Activated naive CD8-positive, alpha-beta T cell treated with anti-CD3 and anti-CD28 coated beads for 36 hours (primary cell): ENCODE measurements around the gene C3orf62. TPM values are rescaled to one million over a fixed set of nuclear protein-coding genes. Genes with fewer than 3 reads are reported as not detected.
A peak's percentile ranks its signal among the peaks of the same experiment; 100 is the strongest.

Experiments
- DNase-seq: peaks from one replicate; pipeline ENCODE4 v3.0.0; 2021
- H3K27ac Mint-ChIP-seq: one replicate; pipeline ENCODE4 v1.8.0; 2022; ENCODE audit warnings: mild to moderate bottlenecking, moderate library complexity, mixed read lengths
- H3K27me3 Mint-ChIP-seq: one replicate; pipeline ENCODE4 v1.8.0; 2022; ENCODE audit warnings: mild to moderate bottlenecking, mixed read lengths
- H3K36me3 Mint-ChIP-seq: one replicate; pipeline ENCODE4 v1.8.0; 2021; ENCODE audit warnings: mild to moderate bottlenecking, mixed read lengths
- H3K4me1 Mint-ChIP-seq: one replicate; pipeline ENCODE4 v1.8.0; 2021; ENCODE audit warnings: mixed read lengths
- H3K4me3 Mint-ChIP-seq: one replicate; pipeline ENCODE4 v1.8.0; 2022; ENCODE audit warnings: mild to moderate bottlenecking, moderate library complexity, mixed read lengths
- H3K9me3 Mint-ChIP-seq: one replicate; pipeline ENCODE4 v1.8.0; 2022; ENCODE audit warnings: mixed read lengths
- total RNA-seq, 2 experiments: library from RNA; stranded (reverse); gene quantifications; one replicate each; pipeline ENCODE4 v1.2.3, GENCODE V29; 2021

C3orf62 gene
- total RNA-seq, 2 experiments from 2014 or later: 4.0 to 4.2 TPM

DNA sequence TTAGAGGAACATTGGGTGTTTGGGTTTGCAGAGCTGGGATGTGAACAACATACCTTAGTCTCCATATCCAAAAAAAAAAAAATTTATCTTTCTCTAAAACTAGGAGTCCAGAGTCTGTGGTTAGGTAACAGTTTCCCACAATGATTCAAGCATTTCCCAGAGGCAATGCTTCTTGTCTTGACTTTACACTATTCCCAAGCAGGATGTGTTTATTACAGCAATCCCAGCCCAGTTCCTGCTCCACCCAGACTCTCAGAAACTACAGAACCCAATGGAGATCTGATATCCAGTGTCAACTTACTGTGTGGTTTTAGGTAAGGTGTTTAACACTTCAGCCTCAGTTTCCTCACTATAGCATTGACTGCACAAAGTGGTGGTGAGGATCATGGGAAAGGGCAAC is 2.3 kb upstream of the C3orf62 start:
- Mint-ChIP-seq H3K9me3 (no peaks in the 10 kb centered on the region), H3K27ac (no peak overlapping the region), H3K27me3 (no peaks in the 10 kb centered on the region), H3K4me1 (peaks cover 26% of the 10 kb centered on the region), H3K36me3 (peaks cover 45% of the 10 kb centered on the region), H3K4me3 (no peak overlapping the region)
- DNase-seq: no peak

- no peaks in the 10 kb centered on the region for H3K9me3 Mint-ChIP-seq
- H3K4me3 Mint-ChIP-seq: no peak overlapping the region
- H3K27me3 Mint-ChIP-seq: no peaks in the 10 kb centered on the region
- no peak for DNase-seq
- peaks cover 37% of the 10 kb centered on the region for H3K36me3 Mint-ChIP-seq
- peaks cover 31% of the 10 kb centered on the region for H3K4me1 Mint-ChIP-seq
- H3K27ac Mint-ChIP-seq: no peak overlapping the region
These were observed 1.5 kb upstream of the C3orf62 start for GRCh38 chr3:49278548-49278947.

GRCh38 chr3:49277383-49277775 is 347 bp upstream of the C3orf62 start:
- Mint-ChIP-seq H3K27ac (peak overlapping the region; percentile 88), H3K9me3 (no peaks in the 10 kb centered on the region), H3K4me1 (peaks cover 31% of the 10 kb centered on the region), H3K4me3 (peak overlapping the region; percentile 79), H3K36me3 (peaks cover 33% of the 10 kb centered on the region), H3K27me3 (no peaks in the 10 kb centered on the region)
- DNase-seq: no peak

GRCh38 chr3:49273825-49274532 is 3.1 kb downstream of the C3orf62 start:
- Mint-ChIP-seq H3K4me3 (no peak overlapping the region), H3K4me1 (peaks cover 31% of the 10 kb centered on the region), H3K36me3 (peaks cover 27% of the 10 kb centered on the region), H3K27me3 (no peaks in the 10 kb centered on the region), H3K9me3 (no peaks in the 10 kb centered on the region), H3K27ac (peak overlapping the region; percentile 67)
- DNase-seq: no peak

GRCh38 chr3:49271047-49271446 is 6.0 kb downstream of the C3orf62 start:
- Mint-ChIP-seq H3K27me3 (no peaks in the 10 kb centered on the region), H3K4me3 (no peak overlapping the region), H3K27ac (no peak overlapping the region), H3K36me3 (peaks cover 15% of the 10 kb centered on the region), H3K9me3 (no peaks in the 10 kb centered on the region), H3K4me1 (peaks cover 10% of the 10 kb centered on the region)
- DNase-seq: no peak

- Mint-ChIP-seq H3K9me3 (no peaks in the 10 kb centered on the region), H3K4me1 (peaks cover 4% of the 10 kb centered on the region), H3K27ac (no peak overlapping the region), H3K27me3 (no peaks in the 10 kb centered on the region), H3K4me3 (no peak overlapping the region), H3K36me3 (peaks cover 11% of the 10 kb centered on the region)
- DNase-seq: no peak
These were observed 6.9 kb downstream of the C3orf62 start for GRCh38 chr3:49270156-49270500.

- Mint-ChIP-seq H3K4me3 (no peak overlapping the region), H3K4me1 (peaks cover 4% of the 10 kb centered on the region), H3K36me3 (peaks cover 11% of the 10 kb centered on the region), H3K27me3 (no peaks in the 10 kb centered on the region), H3K9me3 (no peaks in the 10 kb centered on the region), H3K27ac (no peak overlapping the region)
- no peak for DNase-seq
These were observed 7.4 kb downstream of the C3orf62 start for GRCh38 chr3:49269443-49270155.

GRCh38 chr3:49266410-49267095 is 10.5 kb downstream of the C3orf62 start:
- H3K4me3 Mint-ChIP-seq: no peak overlapping the region
- no peak for DNase-seq
- no peak overlapping the region for H3K27ac Mint-ChIP-seq
- no peaks in the 10 kb centered on the region for H3K4me1 Mint-ChIP-seq
- no peaks in the 10 kb centered on the region for H3K9me3 Mint-ChIP-seq
- H3K36me3 Mint-ChIP-seq: peaks cover 8% of the 10 kb centered on the region
- no peaks in the 10 kb centered on the region for H3K27me3 Mint-ChIP-seq

DNA sequence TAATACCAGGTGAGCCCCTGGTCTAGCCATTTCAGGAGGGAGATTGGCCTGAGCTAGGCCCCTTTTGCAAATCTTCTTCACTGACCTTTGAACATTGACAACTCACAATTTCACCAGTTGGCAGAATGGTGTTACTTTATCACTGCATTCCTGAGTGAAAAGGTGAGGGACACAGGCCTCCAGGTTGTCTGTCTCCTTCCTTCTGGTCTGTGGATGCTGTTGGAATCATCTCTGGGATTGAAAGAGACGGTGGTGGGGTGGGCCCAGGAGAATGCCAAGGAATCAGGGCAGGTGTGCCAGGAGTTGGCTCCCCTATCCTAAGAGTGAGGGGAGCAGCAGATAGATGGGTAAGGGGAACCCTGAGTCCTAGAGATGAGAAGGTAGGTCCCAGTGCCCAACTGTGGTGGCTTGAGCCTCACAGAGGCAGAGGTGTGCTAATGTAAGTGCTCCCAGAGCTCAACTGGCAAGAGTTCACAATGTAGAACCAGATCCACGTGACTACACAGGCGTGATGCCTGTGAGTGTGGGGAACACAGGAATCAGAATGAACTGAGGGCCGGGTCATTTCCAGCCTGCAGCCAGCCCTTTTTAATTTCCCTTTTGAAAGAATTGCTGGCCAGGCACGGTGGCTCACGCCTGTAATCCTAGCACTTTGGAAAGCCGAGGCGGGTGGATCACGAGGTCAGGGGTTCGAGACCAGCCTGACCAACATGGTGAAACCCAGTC is 11.2 kb downstream of the C3orf62 start:
- no peak for DNase-seq
- H3K9me3 Mint-ChIP-seq: no peaks in the 10 kb centered on the region
- H3K36me3 Mint-ChIP-seq: peaks cover 8% of the 10 kb centered on the region
- H3K27me3 Mint-ChIP-seq: no peaks in the 10 kb centered on the region
- H3K4me1 Mint-ChIP-seq: peaks cover 1% of the 10 kb centered on the region
- H3K4me3 Mint-ChIP-seq: no peak overlapping the region
- no peak overlapping the region for H3K27ac Mint-ChIP-seq

DNA sequence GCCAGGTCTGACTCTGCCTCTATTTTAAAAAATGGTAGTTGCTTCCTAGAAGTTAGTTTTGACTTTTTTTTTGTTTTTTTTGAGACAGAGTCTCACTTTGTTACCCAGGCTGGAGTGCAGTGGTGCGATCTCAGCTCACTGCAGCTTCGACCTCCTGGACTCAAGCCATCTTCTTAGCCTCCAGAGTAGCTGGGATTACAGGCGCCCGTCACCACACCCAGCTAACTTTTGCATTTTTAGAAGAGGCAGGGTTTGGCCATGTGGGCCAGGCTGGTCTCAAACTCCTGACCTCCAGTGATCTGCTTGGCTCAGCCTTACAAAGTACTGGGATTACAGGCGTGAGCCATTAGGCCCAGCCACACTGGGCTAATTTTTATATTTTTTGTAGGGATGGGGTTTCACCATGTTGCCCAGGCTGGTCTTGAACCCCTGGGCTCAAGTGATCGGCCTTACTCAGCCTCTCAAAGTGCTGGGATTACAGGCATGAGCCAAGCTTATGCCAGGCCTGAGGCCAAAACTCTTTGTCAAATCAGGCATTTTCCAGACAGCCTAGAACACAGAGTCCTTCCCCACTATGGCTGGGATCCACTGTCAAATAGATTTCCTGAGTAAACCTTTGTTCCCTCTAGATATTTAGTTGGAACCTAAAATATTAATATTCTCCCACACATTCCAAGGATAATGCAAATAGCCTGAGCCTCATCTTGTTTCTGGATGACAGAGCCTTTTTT is 13.7 kb downstream of the C3orf62 start:
- Mint-ChIP-seq H3K27ac (no peak overlapping the region), H3K36me3 (no peaks in the 10 kb centered on the region), H3K27me3 (no peaks in the 10 kb centered on the region), H3K4me1 (peaks cover 3% of the 10 kb centered on the region), H3K9me3 (no peaks in the 10 kb centered on the region), H3K4me3 (no peak overlapping the region)
- no peak for DNase-seq

GRCh38 chr3:49260806-49261324 is 16.2 kb downstream of the C3orf62 start:
- Mint-ChIP-seq H3K36me3 (no peaks in the 10 kb centered on the region), H3K27me3 (no peaks in the 10 kb centered on the region), H3K27ac (no peak overlapping the region), H3K4me1 (peaks cover 3% of the 10 kb centered on the region), H3K9me3 (no peaks in the 10 kb centered on the region), H3K4me3 (no peak overlapping the region)
- DNase-seq: no peak

DNA sequence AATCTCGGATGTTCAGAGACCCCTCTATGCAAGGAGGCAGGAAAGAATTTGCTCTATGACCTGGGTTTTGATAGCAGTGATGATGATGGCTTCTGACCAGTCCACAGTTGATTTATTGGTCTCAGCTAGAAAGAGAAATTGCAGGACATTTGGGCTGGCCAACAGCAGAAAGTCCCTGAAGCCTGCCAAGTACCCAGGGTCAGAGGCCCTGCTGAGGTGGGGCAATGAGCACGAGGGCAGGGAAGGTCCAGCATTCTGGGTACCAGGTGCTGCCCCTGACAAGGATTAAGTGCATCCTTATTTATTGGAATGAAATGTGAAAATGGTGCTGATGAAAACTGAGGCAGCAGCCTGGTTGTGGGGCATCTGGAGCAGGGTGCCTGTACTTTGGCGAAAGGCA is 19.8 kb downstream of the C3orf62 start:
- Mint-ChIP-seq H3K9me3 (no peaks in the 10 kb centered on the region), H3K36me3 (no peaks in the 10 kb centered on the region), H3K27ac (no peak overlapping the region), H3K27me3 (no peaks in the 10 kb centered on the region), H3K4me1 (peaks cover 3% of the 10 kb centered on the region), H3K4me3 (no peak overlapping the region)
- DNase-seq: no peak

- no peaks in the 10 kb centered on the region for H3K9me3 Mint-ChIP-seq
These were observed 21.1 kb downstream of the C3orf62 start for GRCh38 chr3:49255718-49256511.

DNA sequence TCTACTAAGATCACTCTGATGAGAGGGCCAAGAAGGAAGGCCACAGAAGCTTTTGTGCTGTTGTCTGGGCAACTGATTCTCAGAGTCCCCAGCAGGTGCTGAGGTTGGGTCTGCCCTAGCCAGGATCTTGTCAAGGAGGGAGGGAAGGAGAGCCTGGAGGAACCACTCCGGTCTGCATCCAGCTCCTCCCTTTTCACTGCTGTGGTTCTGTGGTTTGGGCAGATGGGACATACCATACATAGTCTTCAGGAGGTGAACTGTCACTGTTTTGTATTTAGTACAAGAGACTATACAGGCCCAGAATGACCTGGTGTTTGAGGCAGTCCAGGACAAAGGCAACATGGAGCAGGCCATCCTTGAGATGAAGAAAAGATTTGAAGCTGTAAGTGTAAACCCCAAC is 21.9 kb downstream of the C3orf62 start:
- Mint-ChIP-seq H3K27ac (no peak overlapping the region), H3K27me3 (peaks cover 3% of the 10 kb centered on the region), H3K4me1 (no peaks in the 10 kb centered on the region), H3K9me3 (no peaks in the 10 kb centered on the region), H3K4me3 (no peak overlapping the region), H3K36me3 (no peaks in the 10 kb centered on the region)
- no peak for DNase-seq

More at GRCh38 chr3:49255718-49256511, 21.1 kb downstream of the C3orf62 start:
- H3K27me3 Mint-ChIP-seq: no peaks in the 10 kb centered on the region
- no peak overlapping the region for H3K27ac Mint-ChIP-seq
- H3K36me3 Mint-ChIP-seq: no peaks in the 10 kb centered on the region
- no peak for DNase-seq
- H3K4me3 Mint-ChIP-seq: no peak overlapping the region
- H3K4me1 Mint-ChIP-seq: peaks cover 2% of the 10 kb centered on the region
